Measurements from ENCODE around the gene SLC25A53.

DNA sequence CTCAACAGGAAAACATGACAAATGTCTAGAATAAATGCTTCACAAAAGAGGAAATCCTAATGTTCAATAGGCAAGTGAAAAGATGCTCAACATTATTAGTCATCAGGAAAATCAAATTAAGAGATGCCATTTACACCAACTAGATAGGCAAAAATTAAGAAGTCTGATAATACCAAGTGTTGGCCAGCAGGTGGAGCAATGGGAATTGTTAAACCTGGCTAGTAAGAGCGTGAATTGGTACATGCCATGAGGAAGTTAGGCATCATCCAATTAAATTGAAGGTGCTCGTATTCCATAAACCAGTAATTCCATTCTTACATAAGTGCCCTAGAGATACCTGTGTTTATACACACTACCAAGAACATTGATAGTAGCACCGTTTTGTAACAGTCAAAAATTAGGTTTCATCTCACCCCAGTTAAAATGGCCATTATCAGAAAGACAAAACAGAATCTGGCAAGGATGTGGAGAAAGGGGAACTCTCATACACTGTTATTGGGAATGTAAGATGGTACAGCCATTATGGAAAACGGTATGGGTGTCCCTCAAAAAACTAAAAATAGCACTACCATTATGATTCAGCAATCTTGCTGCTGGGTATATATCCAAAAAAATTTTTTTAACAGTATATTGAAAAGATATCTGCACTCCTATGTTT lies 58.5 kb downstream of the SLC25A53 start:
- TF ChIP-seq, protein P1, sequence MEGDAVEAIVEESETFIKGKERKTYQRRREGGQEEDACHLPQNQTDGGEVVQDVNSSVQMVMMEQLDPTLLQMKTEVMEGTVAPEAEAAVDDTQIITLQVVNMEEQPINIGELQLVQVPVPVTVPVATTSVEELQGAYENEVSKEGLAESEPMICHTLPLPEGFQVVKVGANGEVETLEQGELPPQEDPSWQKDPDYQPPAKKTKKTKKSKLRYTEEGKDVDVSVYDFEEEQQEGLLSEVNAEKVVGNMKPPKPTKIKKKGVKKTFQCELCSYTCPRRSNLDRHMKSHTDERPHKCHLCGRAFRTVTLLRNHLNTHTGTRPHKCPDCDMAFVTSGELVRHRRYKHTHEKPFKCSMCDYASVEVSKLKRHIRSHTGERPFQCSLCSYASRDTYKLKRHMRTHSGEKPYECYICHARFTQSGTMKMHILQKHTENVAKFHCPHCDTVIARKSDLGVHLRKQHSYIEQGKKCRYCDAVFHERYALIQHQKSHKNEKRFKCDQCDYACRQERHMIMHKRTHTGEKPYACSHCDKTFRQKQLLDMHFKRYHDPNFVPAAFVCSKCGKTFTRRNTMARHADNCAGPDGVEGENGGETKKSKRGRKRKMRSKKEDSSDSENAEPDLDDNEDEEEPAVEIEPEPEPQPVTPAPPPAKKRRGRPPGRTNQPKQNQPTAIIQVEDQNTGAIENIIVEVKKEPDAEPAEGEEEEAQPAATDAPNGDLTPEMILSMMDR (IDR thresholded peaks at IDR 0.05) = peak; percentile 68; the same call in 1 of the 2 replicates
- TF ChIP-seq, protein P2, sequence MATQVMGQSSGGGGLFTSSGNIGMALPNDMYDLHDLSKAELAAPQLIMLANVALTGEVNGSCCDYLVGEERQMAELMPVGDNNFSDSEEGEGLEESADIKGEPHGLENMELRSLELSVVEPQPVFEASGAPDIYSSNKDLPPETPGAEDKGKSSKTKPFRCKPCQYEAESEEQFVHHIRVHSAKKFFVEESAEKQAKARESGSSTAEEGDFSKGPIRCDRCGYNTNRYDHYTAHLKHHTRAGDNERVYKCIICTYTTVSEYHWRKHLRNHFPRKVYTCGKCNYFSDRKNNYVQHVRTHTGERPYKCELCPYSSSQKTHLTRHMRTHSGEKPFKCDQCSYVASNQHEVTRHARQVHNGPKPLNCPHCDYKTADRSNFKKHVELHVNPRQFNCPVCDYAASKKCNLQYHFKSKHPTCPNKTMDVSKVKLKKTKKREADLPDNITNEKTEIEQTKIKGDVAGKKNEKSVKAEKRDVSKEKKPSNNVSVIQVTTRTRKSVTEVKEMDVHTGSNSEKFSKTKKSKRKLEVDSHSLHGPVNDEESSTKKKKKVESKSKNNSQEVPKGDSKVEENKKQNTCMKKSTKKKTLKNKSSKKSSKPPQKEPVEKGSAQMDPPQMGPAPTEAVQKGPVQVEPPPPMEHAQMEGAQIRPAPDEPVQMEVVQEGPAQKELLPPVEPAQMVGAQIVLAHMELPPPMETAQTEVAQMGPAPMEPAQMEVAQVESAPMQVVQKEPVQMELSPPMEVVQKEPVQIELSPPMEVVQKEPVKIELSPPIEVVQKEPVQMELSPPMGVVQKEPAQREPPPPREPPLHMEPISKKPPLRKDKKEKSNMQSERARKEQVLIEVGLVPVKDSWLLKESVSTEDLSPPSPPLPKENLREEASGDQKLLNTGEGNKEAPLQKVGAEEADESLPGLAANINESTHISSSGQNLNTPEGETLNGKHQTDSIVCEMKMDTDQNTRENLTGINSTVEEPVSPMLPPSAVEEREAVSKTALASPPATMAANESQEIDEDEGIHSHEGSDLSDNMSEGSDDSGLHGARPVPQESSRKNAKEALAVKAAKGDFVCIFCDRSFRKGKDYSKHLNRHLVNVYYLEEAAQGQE (IDR thresholded peaks at IDR 0.05; ENCODE audit: insufficient read depth in 1 of 2, low read depth in 2 of 2, low read length in 1 of 2) = no peak

Data from Panc1 (cell line).